Transverse colon (tissue), 4 donors: ENCODE data around the gene ITPRIPL1. TPM values are rescaled to one million over a fixed set of nuclear protein-coding genes. Genes with fewer than 3 reads are reported as not detected.

Source experiments
- DNase-seq: peaks from one replicate; pipeline ENCODE4 v3.0.0-alpha.2; 2019
- H3K27ac ChIP-seq, 4 donors: fragments of 200-600 bp; sonication (generic); 2 replicates each; pipeline ENCODE4 v1.5.1; 2016 to 2018; ENCODE audit warnings: inconsistent platforms in 4 of 4
- H3K27me3 ChIP-seq: fragments of 200-600 bp; sonication (generic); 2 replicates; pipeline ENCODE4 v1.5.1; 2017; ENCODE audit warnings: inconsistent platforms
- H3K36me3 ChIP-seq, 4 donors: fragments of 200-600 bp; sonication (generic); 2 replicates each; pipeline ENCODE4 v1.5.1; 2017 to 2019; ENCODE audit warnings: inconsistent platforms in 4 of 4
- H3K4me1 ChIP-seq, 4 donors: fragments of 200-600 bp; sonication (generic); 2 replicates each; pipeline ENCODE4 v1.5.1; 2017 to 2020; ENCODE audit warnings: inconsistent platforms in 4 of 4
- H3K4me3 ChIP-seq, 4 donors: fragments of 200-600 bp; sonication (generic); 1 replicate in 1 of 4; 2 replicates in 3 of 4; pipeline versions ENCODE4 v1.5.1 to v1.6.1; 2017 to 2019; ENCODE audit warnings: inconsistent platforms in 4 of 4
- H3K9me3 ChIP-seq, 2 donors: fragments of 200-600 bp; sonication (generic); 2 replicates each; pipeline ENCODE4 v1.5.1; 2017 to 2019; ENCODE audit warnings: inconsistent platforms in 2 of 2
- CTCF ChIP-seq, 5 experiments: fragments of 200-600 bp in 3 of 5; fragments of 450-650 bp in 2 of 5; sonication (generic) in 3 of 5; IDR thresholded peaks; 1 replicate in 2 of 5; 2 replicates in 3 of 5; pipeline ENCODE4 v1.5.1; 2016 to 2017; ENCODE audit warnings: antibody characterized with exemption in 5 of 5, inconsistent platforms in 3 of 5, mild to moderate bottlenecking in 2 of 5, moderate library complexity in 1 of 5
- EP300 ChIP-seq: sonication (generic); formaldehyde crosslinking; IDR thresholded peaks from one replicate; pipeline ENCODE4 v1.6.1; 2017; ENCODE audit warnings: antibody characterized with exemption, low read depth
- POLR2A ChIP-seq: fragments of 450-650 bp; IDR thresholded peaks from one replicate; pipeline ENCODE4 v1.6.1; 2016; ENCODE audit warnings: antibody characterized with exemption, mild to moderate bottlenecking, moderate library complexity
- POLR2AphosphoS5 ChIP-seq, 3 donors: sonication (generic); formaldehyde crosslinking; IDR thresholded peaks; one replicate each; pipeline ENCODE4 v1.6.1; 2016; ENCODE audit warnings: antibody characterized with exemption in 3 of 3
- WGBS, 2 donors: methylation state at CpG; one replicate each; pipeline ENCODE4 v1.1.5; 2018; ENCODE audit warnings: low coverage in 1 of 2; 5-methylcytosine and 5-hydroxymethylcytosine counted together
- in situ Hi-C, 4 donors: fragments of 200-750 bp; cut with MboI; loops; one replicate each; pipeline versions ENCODE4 v1.15.0 to v1.15.1; 2017; ENCODE audit warnings: low sequenced_read_pairs in 3 of 4, low pct_ligation_motif_present in 1 of 4, low pct_unique_long_range_greater_than_20kb in 1 of 4
- intact Hi-C: fragments of 100-400 bp; cut with DNase I; formaldehyde crosslinking; loops from one replicate; pipeline ENCODE4 v1.15.1; 2023; ENCODE audit warnings: low total_unique reads
- total RNA-seq, 4 donors: library from RNA; depleted of rRNA; stranded (reverse); fragments of >200 nt; gene quantifications; one replicate each; pipeline ENCODE4 v1.1.0, GENCODE V29; 2016

ITPRIPL1 gene
- total RNA-seq, 4 donors from 2014 or later = 0.41 to 2.6 (median 0.95) TPM; not detected in 1

DNA sequence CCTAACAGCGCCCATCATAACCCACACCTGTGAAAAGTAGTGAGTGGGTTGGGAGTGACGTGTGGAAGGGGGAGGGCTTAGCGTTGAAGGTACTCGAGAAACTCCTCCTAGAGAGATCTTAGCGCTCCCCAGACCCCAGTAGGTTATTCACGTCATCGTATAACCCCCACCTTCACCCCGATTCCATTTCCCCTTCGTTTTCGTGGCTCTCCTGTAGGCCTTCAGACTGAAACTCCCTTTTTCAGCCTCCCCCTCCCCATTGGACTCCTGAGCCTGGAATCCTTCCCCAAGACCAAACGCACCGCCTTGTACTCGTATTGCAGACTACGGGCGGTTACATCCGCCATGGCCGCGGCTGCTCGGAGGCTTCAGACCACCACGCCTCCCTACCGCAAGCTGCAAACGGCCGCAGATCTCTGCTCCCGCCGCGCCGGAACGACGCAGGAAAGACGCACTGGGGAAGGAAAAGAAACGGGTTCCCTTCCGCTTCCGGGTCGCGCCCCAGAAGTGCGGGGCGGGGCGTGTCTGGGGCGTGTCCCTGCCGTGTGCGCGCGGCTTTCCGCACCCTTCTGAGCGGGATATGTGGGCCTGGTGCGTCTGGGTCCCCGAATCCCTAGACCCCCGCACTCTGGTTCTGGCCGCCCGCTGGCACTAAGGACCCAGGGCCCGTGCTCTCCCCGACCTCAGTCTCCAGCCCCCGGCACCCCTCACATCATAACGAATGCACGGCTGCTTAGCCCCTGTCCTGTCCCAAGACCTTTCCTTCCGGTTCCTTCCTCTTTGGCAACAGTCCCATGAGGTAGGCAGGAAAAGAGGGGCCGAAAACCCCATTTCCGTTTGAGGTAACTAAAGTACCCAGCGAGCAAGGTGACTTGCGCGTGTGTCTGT is 19.8 kb upstream of the ITPRIPL1 start, which contains the start of gene SNRNP200:
TSS of gene SNRNP200 (minus strand) at position 456 of the 888 bp plus-strand sequence. CDS start at position 347, 109 bp downstream.
- Histone ChIP-seq H3K36me3 (peaks cover 0 to 31% (median 14%) of the 10 kb centered on the region in 4 donors), H3K27ac (peak within 1 kb of the TSS; percentile 88 to 89 (median 88)), H3K27me3 (no peaks in the 10 kb centered on the region), H3K9me3 (no peaks in the 10 kb centered on the region), H3K4me1 (peaks cover 6 to 21% (median 17%) of the 10 kb centered on the region in 4 donors), H3K4me3 (peak within 1 kb of the TSS; percentile 52 to 86 (median 77))
- intact Hi-C loops = no loop called here
- DNase-seq = peak; percentile 93
- in situ Hi-C loops = loop anchor here in 1 of 4 donors (25.0 kb wide), 1 partner anchor 207 kb away; the partner anchor contains the start of gene NEURL3
- WGBS, 2 donors = 0 to 1% methylated on average over 10 to 61 of the region's 61 CpGs
- peak; percentile 77 to 95 (median 91) for TF ChIP-seq POLR2AphosphoS5 (IDR thresholded peaks at IDR 0.05)
- no peak for TF ChIP-seq CTCF (IDR thresholded peaks at IDR 0.05)
- TF ChIP-seq EP300 = no peak
- peak; percentile 86 for TF ChIP-seq POLR2A

- TF ChIP-seq POLR2AphosphoS5 (IDR thresholded peaks at IDR 0.05) (no peak), CTCF (IDR thresholded peaks at IDR 0.05) (no peak), POLR2A (no peak)
- Histone ChIP-seq H3K9me3 (no peaks in the 10 kb centered on the region), H3K4me3 (peak overlapping the region; percentile 52 to 86 (median 77)), H3K27ac (peak overlapping the region; percentile 88 to 89 (median 88)), H3K27me3 (no peaks in the 10 kb centered on the region), H3K36me3 (peaks cover 0 to 25% (median 12%) of the 10 kb centered on the region in 4 donors), H3K4me1 (peaks cover 6 to 21% (median 17%) of the 10 kb centered on the region in 4 donors)
- 23% methylated on average over 9 of the region's 9 CpGs; no CpG with 5 or more reads in 1 of the 2 donors for WGBS, 2 donors
- intact Hi-C loops (no loop called here), in situ Hi-C loops (loop anchor here in 1 of 4 donors (25.0 kb wide), 1 partner anchor 206 kb away; the partner anchor contains the start of gene NEURL3)
- DNase-seq = peak; percentile 17
These were observed 19.2 kb upstream of the ITPRIPL1 start for GRCh38 chr2:96305979-96306308.

- Histone ChIP-seq H3K27ac (peak overlapping the region; percentile 88 to 89 (median 88)), H3K27me3 (no peaks in the 10 kb centered on the region), H3K4me1 (peaks cover 6 to 21% (median 17%) of the 10 kb centered on the region in 4 donors), H3K4me3 (peak overlapping the region in 2 of 4 donors; percentile 76 to 86), H3K9me3 (no peaks in the 10 kb centered on the region), H3K36me3 (peaks cover 0 to 21% (median 10%) of the 10 kb centered on the region in 4 donors)
- intact Hi-C loops (no loop called here), in situ Hi-C loops (loop anchor here in 1 of 4 donors (25.0 kb wide), 1 partner anchor 206 kb away; the partner anchor contains the start of gene NEURL3)
- TF ChIP-seq POLR2A = no peak
- no peak for TF ChIP-seq EP300
- TF ChIP-seq POLR2AphosphoS5 (IDR thresholded peaks at IDR 0.05) = no peak
- no peak for TF ChIP-seq CTCF (IDR thresholded peaks at IDR 0.05)
- DNase-seq = no peak
- 94% methylated on average over 3 of the region's 3 CpGs; no CpG with 5 or more reads in 1 of the 2 donors for WGBS, 2 donors
These were observed 18.7 kb upstream of the ITPRIPL1 start for GRCh38 chr2:96306370-96306769.

DNA sequence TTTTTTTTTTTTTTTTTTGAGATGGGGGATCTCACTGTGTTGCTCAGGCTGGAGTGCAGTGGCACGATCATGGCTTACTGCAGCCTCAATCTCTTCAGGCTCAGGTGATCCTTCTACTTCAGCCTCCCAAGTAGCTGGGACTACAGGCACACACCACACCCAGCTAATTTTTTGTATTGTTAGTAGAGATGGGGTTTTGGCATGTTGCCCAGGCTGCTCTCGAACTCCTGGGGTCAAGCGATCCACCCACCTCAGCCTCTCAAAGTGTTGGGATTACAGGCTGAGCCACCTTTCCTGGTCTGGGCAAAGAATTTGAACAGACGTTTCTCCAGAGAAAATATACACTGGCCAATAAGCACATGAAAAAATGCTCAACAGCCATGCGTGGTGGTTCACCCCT is 16.9 kb upstream of the ITPRIPL1 start:
- H3K9me3 ChIP-seq = no peaks in the 10 kb centered on the region
- no peak overlapping the region for H3K27ac ChIP-seq
- no peak overlapping the region for H3K4me3 ChIP-seq
- peaks cover 0 to 4% (median 1%) of the 10 kb centered on the region in 4 donors for H3K36me3 ChIP-seq
- DNase-seq = no peak
- H3K27me3 ChIP-seq = no peaks in the 10 kb centered on the region
- intact Hi-C loops (no loop called here), in situ Hi-C loops (loop anchor here in 1 of 4 donors (25.0 kb wide), 1 partner anchor 204 kb away; the partner anchor contains the start of gene NEURL3)
- peaks cover 6 to 21% (median 17%) of the 10 kb centered on the region in 4 donors for H3K4me1 ChIP-seq
- 81 to 88% methylated on average over 3 to 5 of the region's 5 CpGs for WGBS, 2 donors
- TF ChIP-seq POLR2AphosphoS5 (IDR thresholded peaks at IDR 0.05) (no peak), EP300 (no peak), CTCF (IDR thresholded peaks at IDR 0.05) (no peak), POLR2A (no peak)
